Endothelial cell of umbilical vein (primary cell): ENCODE results near the gene TSG101. TPM values are rescaled to one million over a fixed set of nuclear protein-coding genes. Genes with fewer than 3 reads are reported as not detected.
A peak's percentile ranks its signal among the peaks of the same experiment; 100 is the strongest.

ENCODE experiments used
- BruUV-seq: library from RNA; stranded (reverse); fragments of 400-500 nt; replicated peaks from 2 replicates; lab custom pipeline; 2021; lab: Mats Ljungman, UMichigan
- CTCF ChIA-PET: fragments of 300-600, 350-600 bp; sonication (Branson Sonifier 250); formaldehyde crosslinking; loops from one replicate; lab custom pipeline; 2021; ENCODE audit warnings: antibody characterized with exemption, inconsistent platforms; lab: Charles Lee
- POLR2A ChIA-PET: fragments of 300-600, 350-600 bp; sonication (Branson Sonifier 250); formaldehyde crosslinking; loops from one replicate; lab custom pipeline; 2021; ENCODE audit warnings: antibody characterized with exemption, inconsistent platforms; lab: Charles Lee
- DNase-seq: peaks from one replicate; pipeline ENCODE4 v3.0.0-alpha.2; 2011; ENCODE audit warnings: low read depth, low spot score
- FAIRE-seq: peaks from 2 replicates; lab custom pipeline; 2011; peaks lifted over from hg19 to GRCh38; lab: Jason Lieb, UNC
- H2AFZ ChIP-seq: 2 replicates; pipeline ENCODE4 v1.6.0; 2012; ENCODE audit warnings: low read depth, low read length, control low read depth, inconsistent platforms
- H3K27ac ChIP-seq: 2 replicates; pipeline ENCODE4 v1.5.1; 2011; ENCODE audit warnings: low read depth, mild to moderate bottlenecking, control low read depth, low read length, moderate library complexity; ENCODE audit not compliant: insufficient read depth
- H3K27me3 ChIP-seq, 2 experiments: 2 replicates each; pipeline versions ENCODE4 v1.6.0 to v1.6.1; 2011; ENCODE audit warnings: low read length in 2 of 2, mixed read lengths in 1 of 2; ENCODE audit not compliant: control insufficient read depth in 2 of 2, insufficient read depth in 2 of 2
- H3K36me3 ChIP-seq, 2 experiments: 2 replicates in 1 of 2; 3 replicates in 1 of 2; pipeline ENCODE4 v1.5.1; 2011; ENCODE audit warnings: low read length in 2 of 2, mild to moderate bottlenecking in 1 of 2, moderate library complexity in 1 of 2; ENCODE audit not compliant: control insufficient read depth in 2 of 2, insufficient read depth in 2 of 2; ENCODE audit errors: extremely low read depth in 1 of 2
- H3K4me1 ChIP-seq: 3 replicates; pipeline ENCODE4 v1.5.1; 2011; ENCODE audit warnings: mild to moderate bottlenecking, low read length; ENCODE audit not compliant: control insufficient read depth, insufficient read depth; ENCODE audit errors: extremely low read depth
- H3K4me2 ChIP-seq: 2 replicates; pipeline ENCODE4 v1.6.1; 2011; ENCODE audit warnings: low read length, control low read depth, mixed read lengths; ENCODE audit not compliant: insufficient read depth
- H3K4me3 ChIP-seq, 3 experiments: fragments of 200-600 bp in 1 of 3; sonication (generic), shearing (Covaris generic) in 1 of 3; replicated peaks in 1 of 3; 2 replicates each; pipeline ENCODE4 v1.5.1; 2011 to 2016; ENCODE audit warnings: control low read depth in 3 of 3, low read length in 3 of 3, mild to moderate bottlenecking in 2 of 3, inconsistent platforms in 1 of 3, low read depth in 1 of 3, moderate library complexity in 1 of 3; ENCODE audit not compliant: insufficient read depth in 1 of 3
- H3K79me2 ChIP-seq: 2 replicates; pipeline ENCODE4 v1.6.0; 2012; ENCODE audit warnings: low read length, inconsistent platforms; ENCODE audit not compliant: control insufficient read depth, insufficient read depth
- H3K9ac ChIP-seq: replicated peaks from 2 replicates; pipeline ENCODE3; 2011; ENCODE audit warnings: low read length, control low read depth; ENCODE audit not compliant: insufficient read depth; ENCODE audit errors: extremely low read depth
- H3K9me1 ChIP-seq: replicated peaks from 3 replicates; pipeline ENCODE4 v1.6.0; 2011; ENCODE audit warnings: mild to moderate bottlenecking, low read length; ENCODE audit not compliant: control insufficient read depth, insufficient read depth; ENCODE audit errors: extremely low read depth
- H3K9me3 ChIP-seq: replicated peaks from 2 replicates; pipeline ENCODE4 v1.5.1; 2012; ENCODE audit warnings: low read length, inconsistent platforms; ENCODE audit not compliant: control insufficient read depth, insufficient read depth
- H4K20me1 ChIP-seq: replicated peaks from 2 replicates; pipeline ENCODE3; 2011; ENCODE audit warnings: mild to moderate bottlenecking, low read length; ENCODE audit not compliant: control insufficient read depth, insufficient read depth; ENCODE audit errors: extremely low read depth
- EZH2 ChIP-seq: IDR thresholded peaks from 2 replicates; pipeline ENCODE4 v1.6.1; 2012; ENCODE audit warnings: borderline replicate concordance, low read depth, mild to moderate bottlenecking, moderate library complexity, low read length, inconsistent platforms; ENCODE audit not compliant: severe bottlenecking
- FOS ChIP-seq: IDR thresholded peaks from 2 replicates; pipeline ENCODE4 v1.6.1; 2011; ENCODE audit warnings: mild to moderate bottlenecking, low read length, moderate library complexity, borderline replicate concordance; ENCODE audit not compliant: insufficient read depth
- GATA2 ChIP-seq: IDR thresholded peaks from 2 replicates; pipeline ENCODE4 v1.7.0; 2011; ENCODE audit warnings: low read depth, mild to moderate bottlenecking, moderate library complexity, mixed read lengths, low read length; ENCODE audit not compliant: insufficient read length, insufficient read depth
- JUN ChIP-seq: IDR thresholded peaks from 2 replicates; pipeline ENCODE4 v1.6.1; 2011; ENCODE audit warnings: borderline replicate concordance, low read depth; ENCODE audit not compliant: insufficient read length, insufficient read depth
- MAX ChIP-seq: IDR thresholded peaks from 2 replicates; pipeline ENCODE4 v1.6.1; 2011; ENCODE audit not compliant: insufficient read depth, insufficient read length
- MYC ChIP-seq: IDR thresholded peaks from one replicate; pipeline ENCODE4 v1.6.1; 2011; ENCODE audit warnings: mild to moderate bottlenecking, low read depth, low read length
- POLR2A ChIP-seq: IDR thresholded peaks from 2 replicates; pipeline ENCODE4 v1.6.1; 2012; ENCODE audit warnings: low read depth, mild to moderate bottlenecking, control low read depth, low read length
- POLR2AphosphoS5 ChIP-seq: IDR thresholded peaks from 2 replicates; pipeline ENCODE4 v1.6.1; 2012; ENCODE audit warnings: low read depth, mild to moderate bottlenecking, control low read depth, low read length, moderate library complexity; ENCODE audit not compliant: insufficient read depth
- dilution Hi-C: fragments of 300-500 bp; cut with MboI; formaldehyde crosslinking; loops from one replicate; pipeline ENCODE4 v1.15.0; 2019; ENCODE audit warnings: low sequenced_read_pairs; ENCODE audit not compliant: extremely low pct_ligation_motif_present
- intact Hi-C: fragments of 100-400 bp; cut with micrococcal nuclease; formaldehyde crosslinking; loops from one replicate; pipeline ENCODE4 v1.10.0; 2022
- polyA plus RNA-seq, 4 experiments: library from polyadenylated mRNA; depleted of rRNA in 3 of 4; stranded (reverse) in 3 of 4; unstranded in 1 of 4; fragments of >200 nt; gene quantifications; 2 replicates each; pipeline versions ENCODE4 v1.2.1 to v1.2.3, GENCODE V29; 2011 to 2012; ENCODE audit warnings: missing spikeins in 1 of 4
- total RNA-seq: library from RNA; stranded (reverse); gene quantifications from 2 replicates; pipeline ENCODE4 v1.2.3, GENCODE V29; 2021
- TF ChIP-seq, protein P1 (sequence below), 2 donors: IDR thresholded peaks; 1 replicate in 1 of 2; 2 replicates in 1 of 2; pipeline ENCODE4 v1.5.1; 2011; ENCODE audit warnings: low read length in 2 of 2, mild to moderate bottlenecking in 2 of 2, moderate library complexity in 2 of 2, control low read depth in 1 of 2, inconsistent platforms in 1 of 2, low read depth in 1 of 2; ENCODE audit not compliant: insufficient read depth in 1 of 2; ENCODE audit errors: extremely low read depth in 1 of 2

The TSG101 gene
- total and polyA plus RNA-seq, 2 donors (not counting 3 experiments of a cell fraction or from before 2014, with no cell fraction given), result 41.3 to 163 TPM

DNA sequence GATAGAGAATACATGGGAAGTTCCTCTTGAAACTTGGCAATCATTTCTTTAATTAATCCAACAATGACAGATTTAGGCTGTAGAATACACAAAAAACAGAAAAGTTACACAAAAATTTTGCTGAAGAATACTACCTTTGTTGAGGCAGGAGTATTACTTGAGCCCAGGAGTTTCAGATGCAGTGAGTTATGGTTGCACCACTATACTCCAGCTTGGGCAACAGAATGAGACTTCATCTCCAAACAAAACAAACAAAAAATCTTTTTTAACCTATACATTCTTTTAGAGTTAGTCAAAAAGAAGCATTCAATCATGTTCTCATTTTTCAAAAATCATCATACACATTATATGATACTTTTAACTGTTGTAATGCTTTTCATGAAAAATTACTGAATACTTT lies 39.7 kb upstream of the TSG101 start:
- TF ChIP-seq, protein P1, sequence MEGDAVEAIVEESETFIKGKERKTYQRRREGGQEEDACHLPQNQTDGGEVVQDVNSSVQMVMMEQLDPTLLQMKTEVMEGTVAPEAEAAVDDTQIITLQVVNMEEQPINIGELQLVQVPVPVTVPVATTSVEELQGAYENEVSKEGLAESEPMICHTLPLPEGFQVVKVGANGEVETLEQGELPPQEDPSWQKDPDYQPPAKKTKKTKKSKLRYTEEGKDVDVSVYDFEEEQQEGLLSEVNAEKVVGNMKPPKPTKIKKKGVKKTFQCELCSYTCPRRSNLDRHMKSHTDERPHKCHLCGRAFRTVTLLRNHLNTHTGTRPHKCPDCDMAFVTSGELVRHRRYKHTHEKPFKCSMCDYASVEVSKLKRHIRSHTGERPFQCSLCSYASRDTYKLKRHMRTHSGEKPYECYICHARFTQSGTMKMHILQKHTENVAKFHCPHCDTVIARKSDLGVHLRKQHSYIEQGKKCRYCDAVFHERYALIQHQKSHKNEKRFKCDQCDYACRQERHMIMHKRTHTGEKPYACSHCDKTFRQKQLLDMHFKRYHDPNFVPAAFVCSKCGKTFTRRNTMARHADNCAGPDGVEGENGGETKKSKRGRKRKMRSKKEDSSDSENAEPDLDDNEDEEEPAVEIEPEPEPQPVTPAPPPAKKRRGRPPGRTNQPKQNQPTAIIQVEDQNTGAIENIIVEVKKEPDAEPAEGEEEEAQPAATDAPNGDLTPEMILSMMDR (IDR thresholded peaks at IDR 0.05; ENCODE audit: extremely low read depth in 1 of 2, insufficient read depth in 1 of 2, low read depth in 1 of 2, low read length in 2 of 2), result no peak
- TF ChIP-seq EZH2, result no peak
- TF ChIP-seq MYC, result no peak
- TF ChIP-seq GATA2, result no peak
- TF ChIP-seq MAX, result no peak
- no peak for TF ChIP-seq JUN
- TF ChIP-seq FOS, result no peak
- no peak for TF ChIP-seq POLR2AphosphoS5
- no peak for TF ChIP-seq POLR2A
- H3K4me1 ChIP-seq, result no peaks in the 10 kb centered on the region
- H3K4me2 ChIP-seq, result no peak overlapping the region
- H3K9me3 ChIP-seq, result no peaks in the 10 kb centered on the region
- no peaks in the 10 kb centered on the region for H3K27me3 ChIP-seq
- no peaks in the 10 kb centered on the region for H3K9me1 ChIP-seq
- intact Hi-C loops (no loop called here), dilution Hi-C loops (no loop called here)
- BruUV-seq, result no TSS peak
- H3K9ac ChIP-seq, result peak overlapping the region; percentile 1
- H2AFZ ChIP-seq, result no peak overlapping the region
- H3K79me2 ChIP-seq, result no peaks in the 10 kb centered on the region
- ChIA-PET POLR2A (no interaction called here), CTCF (no interaction called here)
- H4K20me1 ChIP-seq, result no peaks in the 10 kb centered on the region
- H3K4me3 ChIP-seq, result no peak overlapping the region
- FAIRE-seq (no peak), DNase-seq (no peak)
- peaks cover 0 to 3% of the 10 kb centered on the region in 2 experiments for H3K36me3 ChIP-seq
- no peak overlapping the region for H3K27ac ChIP-seq
